Esophagus squamous epithelium (tissue), 5 donors: ENCODE measurements around the gene GPC1. TPM values are rescaled to one million over a fixed set of nuclear protein-coding genes. Genes with fewer than 3 reads are reported as not detected.

Source experiments
- DNase-seq: peaks from one replicate; lab custom pipeline; 2025; lab: John Stamatoyannopoulos, UW
- H3K27ac ChIP-seq, 4 donors: fragments of 200-600 bp; sonication (generic); one replicate each; pipeline ENCODE4 v1.5.1; 2016 to 2019; ENCODE audit warnings: mild to moderate bottlenecking in 1 of 4
- H3K27me3 ChIP-seq, 4 donors: fragments of 200-600 bp; sonication (generic); 1 replicate in 3 of 4; 2 replicates in 1 of 4; pipeline versions ENCODE4 v1.5.1 to v1.6.0; 2017 to 2021; ENCODE audit warnings: antibody characterized with exemption in 1 of 4
- H3K36me3 ChIP-seq, 3 donors: fragments of 200-600 bp; sonication (generic); one replicate each; pipeline ENCODE4 v1.5.1; 2016 to 2019
- H3K4me1 ChIP-seq, 3 donors: fragments of 200-600 bp; sonication (generic); one replicate each; pipeline ENCODE4 v1.5.1; 2017 to 2019
- H3K4me3 ChIP-seq, 4 donors: fragments of 200-600 bp; sonication (generic); 1 replicate in 3 of 4; 2 replicates in 1 of 4; pipeline ENCODE4 v1.5.1; 2016 to 2019; ENCODE audit warnings: mild to moderate bottlenecking in 2 of 4, moderate library complexity in 1 of 4
- H3K9me3 ChIP-seq, 3 donors: fragments of 200-600 bp; sonication (generic); one replicate each; pipeline ENCODE4 v1.5.1; 2016 to 2019
- POLR2A ChIP-seq, 4 donors: fragments of 450-650 bp; IDR thresholded peaks; one replicate each; pipeline ENCODE4 v1.6.1; 2017; ENCODE audit warnings: antibody characterized with exemption in 4 of 4, mild to moderate bottlenecking in 4 of 4, moderate library complexity in 3 of 4
- WGBS, 2 donors: methylation state at CpG; one replicate each; pipeline ENCODE4 v1.1.5; 2018; 5-methylcytosine and 5-hydroxymethylcytosine counted together
- intact Hi-C: fragments of 100-400 bp; cut with DNase I; formaldehyde crosslinking; loops from one replicate; pipeline ENCODE4 v1.15.0; 2022
- total RNA-seq, 4 donors: library from RNA; depleted of rRNA; stranded (reverse); fragments of >200 nt; gene quantifications; one replicate each; pipeline ENCODE4 v1.1.0, GENCODE V29; 2016
- TF ChIP-seq, protein P1 (sequence below), 6 experiments: fragments of 450-650 bp in 4 of 6; fragments of 200-600 bp in 2 of 6; sonication (generic) in 2 of 6; IDR thresholded peaks; one replicate each; pipeline ENCODE4 v1.5.1; 2016 to 2019; ENCODE audit warnings: antibody characterized with exemption in 6 of 6, mild to moderate bottlenecking in 4 of 6, moderate library complexity in 4 of 6
- donor health status: DM: yes; HTN: yes; CAD: no.

The GPC1 gene
- total RNA-seq, 4 donors from 2014 or later: 59.3 to 129 (median 78.6) TPM

GRCh38 chr2:240436683-240437550 lies 1.5 kb downstream of the GPC1 start:
- Histone ChIP-seq H3K27me3 (peaks cover 0 to 39% (median 0%) of the 10 kb centered on the region in 4 donors), H3K9me3 (no peaks in the 10 kb centered on the region), H3K4me1 (peaks cover 59 to 92% (median 64%) of the 10 kb centered on the region in 3 donors), H3K4me3 (peak overlapping the region; percentile 63 to 90 (median 72)), H3K27ac (peak overlapping the region; percentile 93 to 99 (median 98)), H3K36me3 (peaks cover 0 to 7% (median 0%) of the 10 kb centered on the region in 3 donors)
- DNase-seq: no peak
- WGBS, 2 donors: 30 to 40% methylated on average over 2 of the region's 45 CpGs
- TF ChIP-seq, protein P1, sequence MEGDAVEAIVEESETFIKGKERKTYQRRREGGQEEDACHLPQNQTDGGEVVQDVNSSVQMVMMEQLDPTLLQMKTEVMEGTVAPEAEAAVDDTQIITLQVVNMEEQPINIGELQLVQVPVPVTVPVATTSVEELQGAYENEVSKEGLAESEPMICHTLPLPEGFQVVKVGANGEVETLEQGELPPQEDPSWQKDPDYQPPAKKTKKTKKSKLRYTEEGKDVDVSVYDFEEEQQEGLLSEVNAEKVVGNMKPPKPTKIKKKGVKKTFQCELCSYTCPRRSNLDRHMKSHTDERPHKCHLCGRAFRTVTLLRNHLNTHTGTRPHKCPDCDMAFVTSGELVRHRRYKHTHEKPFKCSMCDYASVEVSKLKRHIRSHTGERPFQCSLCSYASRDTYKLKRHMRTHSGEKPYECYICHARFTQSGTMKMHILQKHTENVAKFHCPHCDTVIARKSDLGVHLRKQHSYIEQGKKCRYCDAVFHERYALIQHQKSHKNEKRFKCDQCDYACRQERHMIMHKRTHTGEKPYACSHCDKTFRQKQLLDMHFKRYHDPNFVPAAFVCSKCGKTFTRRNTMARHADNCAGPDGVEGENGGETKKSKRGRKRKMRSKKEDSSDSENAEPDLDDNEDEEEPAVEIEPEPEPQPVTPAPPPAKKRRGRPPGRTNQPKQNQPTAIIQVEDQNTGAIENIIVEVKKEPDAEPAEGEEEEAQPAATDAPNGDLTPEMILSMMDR (IDR thresholded peaks at IDR 0.05): no peak
- TF ChIP-seq POLR2A (IDR thresholded peaks at IDR 0.05): no peak
- intact Hi-C loops: loop anchor here (2.0 kb wide), 1 partner anchor 204 kb away; no protein-coding TSS in a partner anchor

DNA sequence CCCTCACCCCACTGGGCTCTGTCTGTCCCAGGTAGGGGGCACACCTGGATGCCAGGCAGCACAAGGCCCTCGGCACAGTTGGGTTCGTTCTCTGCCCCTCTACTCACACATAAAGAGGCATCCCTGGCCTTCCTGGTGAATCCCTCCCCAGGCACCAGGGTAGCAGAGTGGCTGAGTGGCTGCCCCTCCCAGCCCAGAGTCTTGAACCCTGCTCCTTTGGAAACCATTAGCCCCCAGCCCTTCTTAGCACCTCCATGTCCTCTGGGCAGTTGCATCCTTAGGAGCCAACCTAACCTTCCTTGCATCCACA lies 2.0 kb downstream of the GPC1 start:
- H3K27ac ChIP-seq: peak overlapping the region; percentile 93 to 99 (median 98)
- peaks cover 0 to 39% (median 0%) of the 10 kb centered on the region in 4 donors for H3K27me3 ChIP-seq
- no peak for DNase-seq
- H3K4me3 ChIP-seq: peak overlapping the region; percentile 63 to 90 (median 72)
- TF ChIP-seq POLR2A (IDR thresholded peaks at IDR 0.05): no peak
- TF ChIP-seq, protein P1 (IDR thresholded peaks at IDR 0.05): no peak
- H3K9me3 ChIP-seq: no peaks in the 10 kb centered on the region
- peaks cover 60 to 95% (median 67%) of the 10 kb centered on the region in 3 donors for H3K4me1 ChIP-seq
- intact Hi-C loops: loop anchor here (2.0 kb wide), 1 partner anchor 205 kb away; no protein-coding TSS in a partner anchor
- WGBS, 2 donors: 46% methylated on average over 2 of the region's 2 CpGs; no CpG with 5 or more reads in 1 of the 2 donors
- H3K36me3 ChIP-seq: peaks cover 0 to 7% (median 0%) of the 10 kb centered on the region in 3 donors

- intact Hi-C loops: loop anchor here (2.0 kb wide), 1 partner anchor 205 kb away; no protein-coding TSS in a partner anchor
- TF ChIP-seq, protein P1 (IDR thresholded peaks at IDR 0.05): peak; percentile 86 to 97 (median 93)
- TF ChIP-seq POLR2A (IDR thresholded peaks at IDR 0.05): no peak
- Histone ChIP-seq H3K4me3 (peak overlapping the region; percentile 63 to 90 (median 72)), H3K4me1 (peaks cover 65 to 95% (median 69%) of the 10 kb centered on the region in 3 donors), H3K9me3 (no peaks in the 10 kb centered on the region), H3K36me3 (peaks cover 0 to 7% (median 0%) of the 10 kb centered on the region in 3 donors), H3K27me3 (peaks cover 0 to 39% (median 0%) of the 10 kb centered on the region in 4 donors), H3K27ac (peak overlapping the region; percentile 79 to 99 (median 94))
- 26 to 54% methylated on average over 5 to 9 of the region's 24 CpGs for WGBS, 2 donors
- no peak for DNase-seq
Measured at GRCh38 chr2:240437861-240438809, 2.7 kb downstream of the GPC1 start.

DNA sequence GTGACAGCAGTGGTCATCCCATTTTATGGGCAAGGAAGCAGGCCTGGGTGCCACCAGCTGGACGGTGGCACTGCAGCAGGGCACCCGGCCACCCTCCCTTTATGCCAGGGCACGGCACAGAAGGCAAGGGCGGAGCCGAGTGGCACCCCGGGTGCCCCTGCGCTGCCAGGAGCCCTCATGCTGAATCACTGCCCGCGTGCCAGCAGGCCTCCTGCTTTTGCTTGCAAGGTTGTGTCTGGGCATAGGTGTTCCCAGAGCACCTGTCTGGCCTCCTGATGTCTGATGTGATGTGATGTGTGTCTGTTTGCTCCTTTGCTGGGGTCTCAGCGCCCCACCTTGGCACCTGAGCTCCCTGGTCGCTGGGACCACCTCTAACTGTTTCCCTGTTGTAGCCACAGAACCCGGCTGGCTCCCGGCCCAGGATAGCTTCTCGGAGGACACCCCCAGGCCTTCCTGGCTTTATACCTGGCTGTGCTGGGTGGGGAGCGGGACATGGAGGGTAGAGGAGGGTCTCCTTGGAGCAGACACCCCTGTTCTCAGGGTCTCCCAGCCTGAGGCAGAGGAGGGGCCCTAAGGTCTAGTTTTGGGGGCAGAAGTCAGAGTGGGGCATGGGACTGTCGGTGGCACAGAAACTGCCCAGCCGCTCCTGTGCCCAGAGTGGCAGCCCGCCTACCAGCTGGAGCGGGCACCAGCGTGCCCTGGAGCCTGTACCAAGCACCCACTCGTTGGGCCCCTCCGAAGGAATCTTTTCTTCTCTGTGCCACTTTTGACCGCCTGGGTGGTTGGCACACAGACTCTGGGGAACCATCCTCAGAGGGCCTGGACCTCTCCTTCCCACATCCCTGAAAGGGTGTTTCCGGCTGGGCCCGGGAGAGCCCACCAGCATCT lies 3.6 kb downstream of the GPC1 start:
- Histone ChIP-seq H3K36me3 (peaks cover 0 to 7% (median 0%) of the 10 kb centered on the region in 3 donors), H3K9me3 (no peaks in the 10 kb centered on the region), H3K4me3 (peak overlapping the region in 2 of 4 donors; percentile 73 to 90), H3K27ac (peak overlapping the region; percentile 79 to 99 (median 94)), H3K4me1 (peaks cover 66 to 95% (median 70%) of the 10 kb centered on the region in 3 donors), H3K27me3 (peaks cover 0 to 38% (median 0%) of the 10 kb centered on the region in 4 donors)
- DNase-seq: no peak
- WGBS, 2 donors: 30 to 63% methylated on average over 5 to 9 of the region's 25 CpGs
- TF ChIP-seq POLR2A (IDR thresholded peaks at IDR 0.05): no peak
- TF ChIP-seq, protein P1 (IDR thresholded peaks at IDR 0.05): no peak
- intact Hi-C loops: no loop called here
